ENCODE results near the gene ZNF410. TPM values are rescaled to one million over a fixed set of nuclear protein-coding genes. Genes with fewer than 3 reads are reported as not detected.
"Not testable (repeated sequence)": the region's sequence is repeated elsewhere in the genome, so short reads cannot be mapped to it uniquely, and the experiment has no call there.

Gene ZNF410
- total and polyA plus RNA-seq, 3 donors from 2014 or later: 85.3 to 117 (median 92.9) TPM

- Histone ChIP-seq H3K4me1 (no peaks in the 10 kb centered on the region), H3K27me3 (no peaks in the 10 kb centered on the region), H3K9me3 (no peaks in the 10 kb centered on the region), H3K36me3 (ENCODE audit: low read depth, missing control alignments) (no peaks in the 10 kb centered on the region), H3K27ac (no peak overlapping the region), H3K4me3 (no peak overlapping the region)
- intact Hi-C loops (cut with DNase I; ENCODE audit: low total_unique reads): no loop called here
- TF ChIP-seq POLR2A (IDR thresholded peaks at IDR 0.05): no peak
- no peak for TF ChIP-seq CTCF (IDR thresholded peaks at IDR 0.05)
- WGBS, 2 donors: 88 to 89% methylated on average over 5 of the region's 5 CpGs
- DNase-seq: no peak
Observed at GRCh38 chr14:73861073-73861472, 25.6 kb upstream of the ZNF410 start.

GRCh38 chr14:73862480-73862879 lies 24.2 kb upstream of the ZNF410 start:
- Histone ChIP-seq H3K4me1 (no peaks in the 10 kb centered on the region), H3K36me3 (ENCODE audit: low read depth, missing control alignments) (no peaks in the 10 kb centered on the region), H3K27ac (no peak overlapping the region), H3K9me3 (no peaks in the 10 kb centered on the region), H3K4me3 (no peak overlapping the region), H3K27me3 (no peaks in the 10 kb centered on the region)
- DNase-seq: no peak
- 94% methylated on average over 8 of the region's 8 CpGs for WGBS, 2 donors
- TF ChIP-seq POLR2A (IDR thresholded peaks at IDR 0.05) (no peak), CTCF (IDR thresholded peaks at IDR 0.05) (no peak)
- intact Hi-C loops (cut with DNase I; ENCODE audit: low total_unique reads): no loop called here

GRCh38 chr14:73863209-73863608 lies 23.4 kb upstream of the ZNF410 start:
- Histone ChIP-seq H3K27ac (no peak overlapping the region), H3K4me3 (no peak overlapping the region), H3K4me1 (no peaks in the 10 kb centered on the region), H3K27me3 (no peaks in the 10 kb centered on the region), H3K36me3 (ENCODE audit: low read depth, missing control alignments) (no peaks in the 10 kb centered on the region), H3K9me3 (no peaks in the 10 kb centered on the region)
- 96 to 100% methylated on average over 2 of the region's 2 CpGs for WGBS, 2 donors
- DNase-seq: no peak
- intact Hi-C loops (cut with DNase I; ENCODE audit: low total_unique reads): no loop called here
- TF ChIP-seq CTCF (IDR thresholded peaks at IDR 0.05) (no peak), POLR2A (IDR thresholded peaks at IDR 0.05) (no peak)

- Histone ChIP-seq H3K27me3 (no peaks in the 10 kb centered on the region), H3K36me3 (ENCODE audit: low read depth, missing control alignments) (no peaks in the 10 kb centered on the region), H3K4me1 (no peaks in the 10 kb centered on the region), H3K27ac (no peak overlapping the region), H3K9me3 (no peaks in the 10 kb centered on the region), H3K4me3 (no peak overlapping the region)
- intact Hi-C loops (cut with DNase I; ENCODE audit: low total_unique reads): no loop called here
- no peak for TF ChIP-seq POLR2A (IDR thresholded peaks at IDR 0.05)
- TF ChIP-seq CTCF (IDR thresholded peaks at IDR 0.05): no peak
- DNase-seq: no peak
- WGBS, 2 donors: 92 to 94% methylated on average over 8 of the region's 8 CpGs
Observed at GRCh38 chr14:73865534-73866113, 21.0 kb upstream of the ZNF410 start.

GRCh38 chr14:73869754-73870153 lies 16.9 kb upstream of the ZNF410 start:
- H3K4me3 ChIP-seq; H3K27ac ChIP-seq; intact Hi-C loops (cut with DNase I; ENCODE audit: low total_unique reads); H3K4me1 ChIP-seq; H3K9me3 ChIP-seq; H3K36me3 ChIP-seq (ENCODE audit: low read depth, missing control alignments); DNase-seq; H3K27me3 ChIP-seq: not testable (repeated sequence)
- 91 to 95% methylated on average over 11 of the region's 11 CpGs for WGBS, 2 donors

Measured in testis (tissue), 3 donors.